Colon (tissue), 2 donors: ENCODE data around the gene PIF1.
"Not testable (repeated sequence)": the region's sequence is repeated elsewhere in the genome, so short reads cannot be mapped to it uniquely, and the experiment has no call there.

ENCODE experiments used
- FAIRE-seq: peaks from 2 replicates; lab custom pipeline; 2012; peaks lifted over from hg19 to GRCh38; lab: Jason Lieb, UNC
- donor health status: control.
- donor health status: control.

PIF1 gene

GRCh38 chr15:64847876-64848716 lies 22.6 kb upstream of the PIF1 start:
- FAIRE-seq = no peak

GRCh38 chr15:64847448-64847847 lies 22.0 kb upstream of the PIF1 start:
- FAIRE-seq = no peak

- no peak for FAIRE-seq
Measured at GRCh38 chr15:64847016-64847415, 21.6 kb upstream of the PIF1 start.

GRCh38 chr15:64845831-64846595 lies 20.6 kb upstream of the PIF1 start:
- no peak for FAIRE-seq

GRCh38 chr15:64845183-64845611 lies 19.8 kb upstream of the PIF1 start:
- no peak for FAIRE-seq

GRCh38 chr15:64844576-64845145 lies 19.2 kb upstream of the PIF1 start:
- no peak for FAIRE-seq

GRCh38 chr15:64843991-64844390 lies 18.5 kb upstream of the PIF1 start:
- FAIRE-seq = no peak

- FAIRE-seq = no peak
Measured at GRCh38 chr15:64842986-64843561, 17.6 kb upstream of the PIF1 start.

GRCh38 chr15:64842096-64842939 lies 16.9 kb upstream of the PIF1 start:
- no peak for FAIRE-seq

GRCh38 chr15:64841344-64842095 lies 16.1 kb upstream of the PIF1 start, which contains the start of gene PLEKHO2:
Gene PLEKHO2 (plus strand): TSS chr15:64841915. CDS start chr15:64842017, 102 bp downstream.
- FAIRE-seq = no peak

GRCh38 chr15:64841060-64841343 lies 15.6 kb upstream of the PIF1 start:
- FAIRE-seq = no peak

- FAIRE-seq = no peak
Measured at GRCh38 chr15:64837502-64837901, 12.1 kb upstream of the PIF1 start.

GRCh38 chr15:64836023-64836536 lies 10.6 kb upstream of the PIF1 start:
- FAIRE-seq = no peak

- FAIRE-seq = no peak
Measured at GRCh38 chr15:64833690-64834089, 8.2 kb upstream of the PIF1 start.

- no peak for FAIRE-seq
Measured at GRCh38 chr15:64828985-64829384, 3.5 kb upstream of the PIF1 start.

- FAIRE-seq = no peak
Measured at GRCh38 chr15:64824929-64825430, 467 bp downstream of the PIF1 start.

- no peak for FAIRE-seq
Measured at GRCh38 chr15:64816452-64816851, 9.0 kb downstream of the PIF1 start.

GRCh38 chr15:64814965-64815364 lies 10.5 kb downstream of the PIF1 start:
- not testable (repeated sequence) for FAIRE-seq

- not testable (repeated sequence) for FAIRE-seq
Measured at GRCh38 chr15:64814283-64814682, 11.2 kb downstream of the PIF1 start.

- no peak for FAIRE-seq
Measured at GRCh38 chr15:64813075-64813474, 12.4 kb downstream of the PIF1 start.
